ENCODE results near the gene ZCCHC3.

DNA sequence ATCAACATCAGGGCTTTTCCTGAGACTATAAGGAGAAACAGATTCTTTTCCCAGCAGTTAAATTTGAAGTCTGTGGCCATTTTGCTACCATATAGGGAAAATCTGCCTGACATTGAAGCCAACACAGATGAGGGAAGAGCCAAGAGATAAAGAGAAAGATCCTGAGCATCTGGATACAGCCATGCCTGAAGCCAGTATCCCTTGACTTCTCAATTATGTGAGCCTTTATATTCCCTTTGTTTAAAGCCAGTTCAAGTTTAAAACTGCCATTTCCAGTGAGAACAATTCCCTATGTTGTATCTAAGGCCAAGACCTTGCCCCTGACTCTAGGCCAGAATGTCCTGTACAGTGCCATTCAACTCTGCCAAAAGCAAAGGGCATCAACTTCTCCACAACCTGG, 45.7 kb downstream of the ZCCHC3 start:
- TF ChIP-seq TCF7 (CRISPR knock-in tag; IDR thresholded peaks at IDR 0.05; ENCODE audit: low read depth) (no peak), CREM (CRISPR knock-in tag; IDR thresholded peaks at IDR 0.05) (no peak), FOXJ3 (CRISPR knock-in tag; IDR thresholded peaks at IDR 0.05; ENCODE audit: borderline replicate concordance) (no peak), GRHL2 (CRISPR knock-in tag; IDR thresholded peaks at IDR 0.05; ENCODE audit: insufficient replicate concordance, severe bottlenecking) (no peak)
- TF ChIP-seq, protein P1, sequence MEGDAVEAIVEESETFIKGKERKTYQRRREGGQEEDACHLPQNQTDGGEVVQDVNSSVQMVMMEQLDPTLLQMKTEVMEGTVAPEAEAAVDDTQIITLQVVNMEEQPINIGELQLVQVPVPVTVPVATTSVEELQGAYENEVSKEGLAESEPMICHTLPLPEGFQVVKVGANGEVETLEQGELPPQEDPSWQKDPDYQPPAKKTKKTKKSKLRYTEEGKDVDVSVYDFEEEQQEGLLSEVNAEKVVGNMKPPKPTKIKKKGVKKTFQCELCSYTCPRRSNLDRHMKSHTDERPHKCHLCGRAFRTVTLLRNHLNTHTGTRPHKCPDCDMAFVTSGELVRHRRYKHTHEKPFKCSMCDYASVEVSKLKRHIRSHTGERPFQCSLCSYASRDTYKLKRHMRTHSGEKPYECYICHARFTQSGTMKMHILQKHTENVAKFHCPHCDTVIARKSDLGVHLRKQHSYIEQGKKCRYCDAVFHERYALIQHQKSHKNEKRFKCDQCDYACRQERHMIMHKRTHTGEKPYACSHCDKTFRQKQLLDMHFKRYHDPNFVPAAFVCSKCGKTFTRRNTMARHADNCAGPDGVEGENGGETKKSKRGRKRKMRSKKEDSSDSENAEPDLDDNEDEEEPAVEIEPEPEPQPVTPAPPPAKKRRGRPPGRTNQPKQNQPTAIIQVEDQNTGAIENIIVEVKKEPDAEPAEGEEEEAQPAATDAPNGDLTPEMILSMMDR (IDR thresholded peaks at IDR 0.05): no peak

Measured in WTC11 (cell line).